DMS153 (cell line): ENCODE data around the gene GHR.
"Not testable (repeated sequence)": the region's sequence is repeated elsewhere in the genome, so short reads cannot be mapped to it uniquely, and the experiment has no call there.

Source experiments
- DNase-seq: peaks from one replicate; lab custom pipeline; 2025; lab: John Stamatoyannopoulos, UW

GHR gene

GRCh38 chr5:42569953-42570548, 146.8 kb downstream of the GHR start:
- DNase-seq: no peak

- DNase-seq: no peak
Measured at GRCh38 chr5:42570966-42571960, 148.0 kb downstream of the GHR start.

GRCh38 chr5:42572313-42572712, 149.1 kb downstream of the GHR start:
- DNase-seq: no peak

GRCh38 chr5:42573386-42573785, 150.1 kb downstream of the GHR start:
- no peak for DNase-seq

DNA sequence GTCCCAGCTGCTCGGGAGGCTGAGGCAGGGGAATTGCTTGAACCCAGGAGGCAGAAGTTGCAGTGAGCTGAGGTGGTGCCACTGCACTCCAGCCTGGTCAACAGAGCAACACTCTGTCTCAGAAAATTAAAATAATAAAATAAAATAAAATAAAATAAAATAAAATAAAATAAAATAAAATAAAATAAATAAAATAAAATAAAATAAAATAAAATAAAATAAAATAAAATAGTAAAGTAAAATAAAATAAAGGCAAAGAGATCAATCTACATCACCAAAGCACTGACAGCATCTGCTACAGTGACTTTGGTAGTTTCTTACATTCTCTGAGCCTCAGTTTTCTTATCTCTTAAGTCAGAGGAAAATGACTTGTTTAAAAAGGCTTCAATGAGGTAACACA, 152.7 kb downstream of the GHR start:
- not testable (repeated sequence) for DNase-seq

DNA sequence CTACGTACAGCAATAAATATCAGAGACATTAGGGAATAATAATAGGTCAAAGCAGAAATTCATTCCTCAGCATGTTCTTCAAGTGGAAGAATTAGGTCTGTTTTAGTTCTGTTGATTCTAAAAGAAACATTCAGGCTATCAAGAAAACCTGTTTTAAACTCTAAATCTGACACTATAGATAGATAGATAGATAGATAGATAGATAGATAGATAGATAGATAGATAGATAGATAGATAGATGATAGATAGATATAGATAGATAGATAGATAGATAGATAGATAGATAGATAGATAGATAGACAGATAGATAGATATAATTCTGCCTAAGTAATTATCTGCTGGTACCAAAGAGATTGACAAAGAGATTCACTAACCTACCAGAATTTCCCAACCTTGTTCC, 155.7 kb downstream of the GHR start:
- DNase-seq: not testable (repeated sequence)

GRCh38 chr5:42579320-42579719, 156.1 kb downstream of the GHR start:
- DNase-seq: peak; percentile 22

DNA sequence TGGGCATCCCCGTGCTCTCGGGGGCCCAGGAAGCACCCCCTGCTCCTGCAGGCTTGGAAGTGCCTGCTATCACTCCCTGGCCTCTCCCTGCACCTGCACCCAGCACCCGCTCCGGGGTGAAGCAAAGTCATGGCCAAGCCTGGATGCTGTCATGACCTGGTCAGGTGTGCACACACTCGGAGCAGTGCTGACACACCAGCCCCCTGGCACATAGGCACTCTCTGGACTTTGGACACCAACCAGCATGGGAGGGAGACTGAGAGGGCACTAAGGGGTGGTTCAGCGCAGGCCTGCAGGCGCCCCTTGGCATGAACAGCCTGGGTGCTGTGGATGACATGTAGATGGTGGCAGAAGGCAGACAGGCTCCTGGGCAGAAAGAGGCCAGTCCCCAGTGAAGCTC, 158.6 kb downstream of the GHR start:
- DNase-seq: no peak

GRCh38 chr5:42582723-42583122, 159.5 kb downstream of the GHR start:
- DNase-seq: no peak

GRCh38 chr5:42583322-42583721, 160.1 kb downstream of the GHR start:
- peak; percentile 49 for DNase-seq

DNA sequence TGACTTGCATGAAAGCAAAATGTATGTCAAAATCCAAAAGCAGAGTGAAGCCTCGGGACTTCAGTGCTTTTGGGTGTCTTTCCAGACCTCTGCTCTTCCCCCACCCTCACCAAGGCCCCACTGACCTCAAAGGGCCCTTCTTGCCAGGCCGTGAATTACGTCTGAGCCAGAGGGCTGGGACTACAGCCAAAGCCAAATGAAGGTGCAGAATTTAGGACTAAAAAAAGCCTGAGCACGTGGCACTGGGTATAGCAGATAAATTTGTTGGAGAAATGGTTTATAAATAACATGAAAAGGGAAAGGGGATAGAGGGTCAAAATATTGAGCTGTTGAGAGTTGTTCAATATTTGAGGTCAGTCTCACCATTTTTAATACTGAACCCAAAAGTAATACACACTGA, 163.4 kb downstream of the GHR start:
- DNase-seq: no peak

- no peak for DNase-seq
Measured at GRCh38 chr5:42587096-42587723, 164.0 kb downstream of the GHR start.

GRCh38 chr5:42590566-42590965, 167.3 kb downstream of the GHR start:
- DNase-seq: no peak

DNA sequence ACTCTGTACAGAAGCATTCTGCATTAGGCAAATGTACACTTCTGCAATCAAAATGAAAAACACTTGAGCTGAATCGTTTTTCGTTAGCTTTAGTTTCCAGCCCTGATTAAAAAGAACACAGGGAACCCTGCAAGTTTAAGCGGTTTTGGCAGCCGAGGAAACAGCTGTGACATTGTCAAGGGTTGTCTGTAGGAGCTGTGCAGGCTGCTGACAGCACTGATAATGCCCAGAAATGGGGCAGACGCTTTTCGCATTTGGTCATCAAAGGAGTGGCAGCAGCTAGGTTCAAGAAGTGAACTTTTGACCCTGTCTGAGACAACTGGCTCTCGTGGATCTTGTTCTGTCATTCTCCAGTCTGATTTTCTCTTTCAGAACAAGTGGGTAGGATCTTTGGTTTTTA, 167.8 kb downstream of the GHR start:
- no peak for DNase-seq

- no peak for DNase-seq
Measured at GRCh38 chr5:42592401-42593140, 169.3 kb downstream of the GHR start.

DNA sequence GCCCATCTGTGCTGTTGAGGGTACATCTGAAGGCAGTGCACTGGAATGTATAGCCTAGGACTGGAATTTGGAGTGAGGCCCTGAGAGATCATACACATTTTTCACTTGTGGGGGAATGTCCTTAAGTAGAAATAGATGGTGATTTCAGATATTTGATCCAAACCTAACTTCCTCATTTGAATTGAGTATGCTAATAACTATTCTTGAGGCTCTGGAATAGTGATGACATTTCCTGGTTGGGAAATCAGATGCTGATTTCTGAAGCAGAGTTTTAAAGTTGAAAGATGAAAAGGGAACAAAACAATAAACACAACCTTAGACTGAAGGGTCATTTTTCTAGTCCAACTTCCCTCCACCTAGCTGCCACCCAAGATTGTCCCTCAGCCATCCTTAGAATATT, 170.4 kb downstream of the GHR start:
- DNase-seq: no peak

DNA sequence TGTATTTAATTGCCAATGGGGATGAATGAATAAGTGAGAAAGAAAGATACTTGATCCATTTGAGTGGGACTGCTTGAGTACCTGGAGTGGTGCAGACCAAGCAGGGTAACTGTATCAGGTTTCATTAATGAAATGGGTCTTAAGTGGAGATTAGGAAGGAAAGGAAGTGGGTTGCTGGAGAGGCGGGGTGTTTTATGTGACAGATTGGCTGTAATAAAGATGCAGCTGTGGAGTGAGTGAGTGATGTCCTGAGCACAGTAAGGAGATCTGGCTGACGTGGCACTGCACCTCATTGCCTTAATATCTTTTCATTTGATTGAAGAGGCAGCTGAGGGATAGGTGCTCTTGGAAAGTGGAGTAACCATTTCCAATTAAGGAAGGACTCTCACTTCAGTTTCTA, 172.4 kb downstream of the GHR start:
- DNase-seq: peak; percentile 66

DNA sequence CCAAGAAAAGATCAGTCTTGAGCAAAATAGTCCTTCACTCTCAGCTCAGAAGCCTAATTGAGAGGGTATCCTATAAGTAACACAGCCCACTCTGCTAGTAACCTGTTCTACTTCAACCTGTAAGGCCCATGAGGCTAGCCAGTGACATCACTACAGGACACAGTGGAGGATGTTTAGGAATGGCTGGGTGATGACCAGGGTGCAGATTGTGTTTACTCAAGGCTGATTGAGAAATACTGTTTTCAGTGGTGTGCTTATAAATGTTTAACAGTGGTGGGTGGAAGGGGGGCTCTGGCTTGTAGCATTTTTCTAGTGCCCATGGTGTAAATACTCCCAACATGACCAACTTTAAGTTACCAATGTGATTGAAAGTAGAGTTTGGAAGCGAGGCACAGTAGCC, 173.6 kb downstream of the GHR start:
- no peak for DNase-seq

- no peak for DNase-seq
Measured at GRCh38 chr5:42597318-42597937, 174.2 kb downstream of the GHR start.

DNA sequence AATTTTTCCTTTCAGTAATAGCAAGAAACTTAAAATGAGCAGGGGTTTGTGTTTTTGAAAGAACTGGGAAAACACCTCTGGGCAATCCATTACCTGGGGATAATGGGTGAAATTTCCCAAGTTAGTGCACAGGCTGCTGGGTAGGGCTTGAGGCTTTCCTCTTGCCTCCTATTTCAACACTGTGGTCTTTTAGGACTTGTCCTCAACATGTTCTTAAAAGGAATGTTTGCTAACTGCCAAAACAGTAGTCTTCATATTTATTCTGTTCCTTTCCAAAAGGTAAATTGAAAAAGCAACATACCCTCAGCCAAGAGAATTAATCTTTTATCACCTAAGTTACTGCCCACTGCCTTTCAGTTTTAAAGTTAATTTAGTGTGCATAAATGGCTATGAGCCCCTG, 175.1 kb downstream of the GHR start:
- no peak for DNase-seq

DNA sequence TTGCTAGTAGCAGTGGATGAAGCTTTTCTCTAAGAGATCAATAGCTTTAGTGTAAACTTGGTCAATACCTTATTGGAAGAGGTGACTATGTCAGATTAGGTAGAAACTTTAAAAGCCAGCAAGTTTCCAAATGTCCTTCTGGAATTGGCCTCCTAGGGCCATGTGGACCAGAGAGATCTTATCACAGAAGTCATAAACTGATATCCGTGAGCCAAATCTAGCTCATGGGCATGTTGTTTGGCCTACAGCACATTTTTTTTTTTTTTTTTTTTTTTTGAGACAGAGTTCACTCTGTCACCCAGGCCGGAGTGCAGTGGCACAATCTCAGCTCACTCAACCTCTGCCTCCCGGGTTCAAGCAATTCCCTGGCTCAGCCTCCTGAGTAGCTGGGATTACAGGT, 175.9 kb downstream of the GHR start:
- no peak for DNase-seq

DNA sequence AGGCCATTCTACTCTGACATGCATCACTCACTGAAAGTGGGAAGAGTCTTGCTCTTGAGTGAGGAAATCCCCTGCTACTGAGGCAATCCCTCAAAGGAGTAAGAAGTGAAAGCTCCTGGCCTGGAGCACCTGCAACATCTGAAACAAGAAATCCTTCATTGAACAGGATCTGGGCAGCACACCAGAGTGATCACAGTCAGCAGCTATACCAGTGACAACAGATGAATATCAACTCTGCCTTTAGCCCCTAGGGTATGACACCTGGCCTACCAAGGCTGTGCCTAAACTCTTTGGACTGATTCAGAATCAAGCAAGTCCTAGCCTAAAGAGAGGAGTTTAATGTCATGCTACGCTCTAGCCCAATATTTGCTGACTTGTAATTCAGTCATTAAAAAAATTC, 177.2 kb downstream of the GHR start:
- DNase-seq: no peak
